NB4 (cell line): Measurements from ENCODE around the gene SOCS1.

Source experiments
- POLR2A ChIP-seq: IDR thresholded peaks from 2 replicates; pipeline ENCODE4 v1.6.1; 2011; ENCODE audit warnings: mild to moderate bottlenecking; ENCODE audit not compliant: insufficient read length; ENCODE audit errors: extremely low read depth
- TF ChIP-seq, protein P1 (sequence below): IDR thresholded peaks from one replicate; pipeline ENCODE4 v1.5.1; 2012; ENCODE audit warnings: low read depth, low read length

- TF ChIP-seq, protein P1, sequence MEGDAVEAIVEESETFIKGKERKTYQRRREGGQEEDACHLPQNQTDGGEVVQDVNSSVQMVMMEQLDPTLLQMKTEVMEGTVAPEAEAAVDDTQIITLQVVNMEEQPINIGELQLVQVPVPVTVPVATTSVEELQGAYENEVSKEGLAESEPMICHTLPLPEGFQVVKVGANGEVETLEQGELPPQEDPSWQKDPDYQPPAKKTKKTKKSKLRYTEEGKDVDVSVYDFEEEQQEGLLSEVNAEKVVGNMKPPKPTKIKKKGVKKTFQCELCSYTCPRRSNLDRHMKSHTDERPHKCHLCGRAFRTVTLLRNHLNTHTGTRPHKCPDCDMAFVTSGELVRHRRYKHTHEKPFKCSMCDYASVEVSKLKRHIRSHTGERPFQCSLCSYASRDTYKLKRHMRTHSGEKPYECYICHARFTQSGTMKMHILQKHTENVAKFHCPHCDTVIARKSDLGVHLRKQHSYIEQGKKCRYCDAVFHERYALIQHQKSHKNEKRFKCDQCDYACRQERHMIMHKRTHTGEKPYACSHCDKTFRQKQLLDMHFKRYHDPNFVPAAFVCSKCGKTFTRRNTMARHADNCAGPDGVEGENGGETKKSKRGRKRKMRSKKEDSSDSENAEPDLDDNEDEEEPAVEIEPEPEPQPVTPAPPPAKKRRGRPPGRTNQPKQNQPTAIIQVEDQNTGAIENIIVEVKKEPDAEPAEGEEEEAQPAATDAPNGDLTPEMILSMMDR = no peak
- no peak for TF ChIP-seq POLR2A
Observed at GRCh38 chr16:11274964-11275363, 19.0 kb upstream of the SOCS1 start.
